GM12878 (cell line): Measurements from ENCODE around the gene HCST.

Source experiments
- SRF ChIP-seq, 2 experiments: IDR thresholded peaks; 2 replicates each; pipeline ENCODE4 v1.6.1; 2011; ENCODE audit warnings: low read depth in 2 of 2, low read length in 2 of 2, mild to moderate bottlenecking in 1 of 2, moderate library complexity in 1 of 2
- ZNF622 ChIP-seq: fragments of 450-650 bp; IDR thresholded peaks from 2 replicates; pipeline ENCODE4 v1.6.1; 2017; ENCODE audit warnings: mild to moderate bottlenecking, inconsistent platforms
- TF ChIP-seq, protein P1 (sequence below): IDR thresholded peaks from 2 replicates; pipeline ENCODE4 v1.6.1; 2011; ENCODE audit warnings: mild to moderate bottlenecking, low read depth, low read length, moderate library complexity; ENCODE audit not compliant: insufficient replicate concordance

- TF ChIP-seq ZNF622 = no peak
- TF ChIP-seq SRF (IDR thresholded peaks at IDR 0.05; ENCODE audit: low read depth in 2 of 2, low read length in 2 of 2) = no peak
- TF ChIP-seq, protein P1, sequence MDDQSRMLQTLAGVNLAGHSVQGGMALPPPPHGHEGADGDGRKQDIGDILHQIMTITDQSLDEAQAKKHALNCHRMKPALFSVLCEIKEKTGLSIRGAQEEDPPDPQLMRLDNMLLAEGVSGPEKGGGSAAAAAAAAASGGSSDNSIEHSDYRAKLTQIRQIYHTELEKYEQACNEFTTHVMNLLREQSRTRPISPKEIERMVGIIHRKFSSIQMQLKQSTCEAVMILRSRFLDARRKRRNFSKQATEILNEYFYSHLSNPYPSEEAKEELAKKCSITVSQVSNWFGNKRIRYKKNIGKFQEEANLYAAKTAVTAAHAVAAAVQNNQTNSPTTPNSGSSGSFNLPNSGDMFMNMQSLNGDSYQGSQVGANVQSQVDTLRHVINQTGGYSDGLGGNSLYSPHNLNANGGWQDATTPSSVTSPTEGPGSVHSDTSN = no peak
Observed at GRCh38 chr19:35940839-35941238, 38.5 kb downstream of the HCST start.
